Sigmoid colon (tissue), 7 donors: ENCODE data around the gene C1orf198. TPM values are rescaled to one million over a fixed set of nuclear protein-coding genes. Genes with fewer than 3 reads are reported as not detected.

Experiments
- DNase-seq: peaks from one replicate; pipeline ENCODE4 v3.0.0-alpha.2; 2019
- H3K27ac ChIP-seq, 4 donors: fragments of 200-600 bp; sonication (generic); one replicate each; pipeline ENCODE4 v1.5.1; 2016 to 2019; ENCODE audit warnings: mild to moderate bottlenecking in 1 of 4
- H3K27me3 ChIP-seq, 3 donors: fragments of 200-600 bp; sonication (generic); one replicate each; pipeline ENCODE4 v1.5.1; 2019; ENCODE audit warnings: mild to moderate bottlenecking in 1 of 3
- H3K36me3 ChIP-seq, 4 donors: fragments of 200-600 bp; sonication (generic); one replicate each; pipeline ENCODE4 v1.5.1; 2016 to 2019
- H3K4me1 ChIP-seq, 4 donors: fragments of 200-600 bp; sonication (generic); one replicate each; pipeline ENCODE4 v1.5.1; 2017 to 2019
- H3K4me3 ChIP-seq, 4 donors: fragments of 200-600 bp; sonication (generic); one replicate each; pipeline ENCODE4 v1.5.1; 2017 to 2019; ENCODE audit warnings: mild to moderate bottlenecking in 2 of 4, moderate library complexity in 1 of 4
- H3K9me3 ChIP-seq, 4 donors: fragments of 200-600 bp in 3 of 4; sonication (generic) in 3 of 4; one replicate each; pipeline versions ENCODE4 v1.5.1 to v1.6.1; 2013 to 2019
- EP300 ChIP-seq, 4 donors: sonication (generic); formaldehyde crosslinking; IDR thresholded peaks; one replicate each; pipeline ENCODE4 v1.6.1; 2017; ENCODE audit warnings: antibody characterized with exemption in 4 of 4
- POLR2A ChIP-seq, 2 donors: fragments of 450-650 bp; IDR thresholded peaks; one replicate each; pipeline ENCODE4 v1.6.1; 2016; ENCODE audit warnings: antibody characterized with exemption in 2 of 2, mild to moderate bottlenecking in 2 of 2, moderate library complexity in 2 of 2
- POLR2AphosphoS5 ChIP-seq, 4 donors: sonication (generic); formaldehyde crosslinking; IDR thresholded peaks; one replicate each; pipeline ENCODE4 v1.6.1; 2017; ENCODE audit warnings: antibody characterized with exemption in 4 of 4
- WGBS, 2 donors: extraction: QIAGEN DNeasy Blood & Tissue Kit; methylation state at CpG; one replicate each; pipeline ENCODE4 v1.1.7; 2013; 5-methylcytosine and 5-hydroxymethylcytosine counted together
- intact Hi-C: fragments of 100-400 bp; cut with DNase I; formaldehyde crosslinking; loops from one replicate; pipeline ENCODE4 v1.15.1; 2023
- polyA plus RNA-seq, 3 donors: library from polyadenylated mRNA; stranded (reverse); fragments of 200-250 nt; gene quantifications; one replicate each; pipeline ENCODE4 v1.2.3, GENCODE V29; 2013
- total RNA-seq, 4 donors: library from RNA; depleted of rRNA; stranded (reverse); fragments of >200 nt; gene quantifications; one replicate each; pipeline ENCODE4 v1.1.0, GENCODE V29; 2016
- TF ChIP-seq, protein P1 (sequence below), 4 experiments: fragments of 450-650 bp in 3 of 4; fragments of 200-600 bp in 1 of 4; IDR thresholded peaks; one replicate each; pipeline ENCODE4 v1.5.1; 2016 to 2019; ENCODE audit warnings: antibody characterized with exemption in 4 of 4, mild to moderate bottlenecking in 3 of 4, moderate library complexity in 2 of 4
- donor health status: healthy with polysubstance abuse.
- donor health status: Bipolar disorder and iron deficiency.
- donor health status: healthy.

Gene C1orf198
- total and polyA plus RNA-seq, 7 donors, result 4.9 to 63.5 (median 42.1) TPM

DNA sequence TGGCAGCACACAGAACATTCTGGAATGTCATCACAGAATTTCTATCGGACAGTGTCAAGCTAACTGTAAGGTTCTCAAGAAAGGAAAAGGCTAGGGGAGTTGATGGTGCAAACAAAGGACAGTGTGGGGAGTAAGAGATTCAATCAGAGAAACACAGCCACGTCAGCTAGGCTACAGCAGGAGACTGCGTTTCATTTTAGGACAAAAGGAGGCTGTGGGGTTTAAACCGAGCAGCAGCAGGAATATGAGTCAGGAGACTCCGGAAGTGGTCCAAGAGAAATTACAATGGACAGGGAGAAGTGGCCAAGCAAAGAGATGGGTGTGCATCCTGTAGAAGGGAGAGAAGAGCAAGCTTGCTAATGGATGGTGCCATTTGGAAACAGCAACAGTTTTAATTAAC lies 37.4 kb upstream of the C1orf198 start:
- H3K4me3 ChIP-seq, result no peak overlapping the region
- peak overlapping the region in 3 of 4 donors; percentile 40 to 69 (median 63) for H3K27ac ChIP-seq
- WGBS, 2 donors, result 80 to 92% methylated on average over 5 of the region's 5 CpGs
- DNase-seq, result no peak
- peaks cover 0 to 7% (median 0%) of the 10 kb centered on the region in 4 donors for H3K36me3 ChIP-seq
- no peaks in the 10 kb centered on the region for H3K9me3 ChIP-seq
- TF ChIP-seq POLR2A (IDR thresholded peaks at IDR 0.05) (no peak), POLR2AphosphoS5 (IDR thresholded peaks at IDR 0.05) (no peak), EP300 (IDR thresholded peaks at IDR 0.05) (no peak)
- TF ChIP-seq, protein P1, sequence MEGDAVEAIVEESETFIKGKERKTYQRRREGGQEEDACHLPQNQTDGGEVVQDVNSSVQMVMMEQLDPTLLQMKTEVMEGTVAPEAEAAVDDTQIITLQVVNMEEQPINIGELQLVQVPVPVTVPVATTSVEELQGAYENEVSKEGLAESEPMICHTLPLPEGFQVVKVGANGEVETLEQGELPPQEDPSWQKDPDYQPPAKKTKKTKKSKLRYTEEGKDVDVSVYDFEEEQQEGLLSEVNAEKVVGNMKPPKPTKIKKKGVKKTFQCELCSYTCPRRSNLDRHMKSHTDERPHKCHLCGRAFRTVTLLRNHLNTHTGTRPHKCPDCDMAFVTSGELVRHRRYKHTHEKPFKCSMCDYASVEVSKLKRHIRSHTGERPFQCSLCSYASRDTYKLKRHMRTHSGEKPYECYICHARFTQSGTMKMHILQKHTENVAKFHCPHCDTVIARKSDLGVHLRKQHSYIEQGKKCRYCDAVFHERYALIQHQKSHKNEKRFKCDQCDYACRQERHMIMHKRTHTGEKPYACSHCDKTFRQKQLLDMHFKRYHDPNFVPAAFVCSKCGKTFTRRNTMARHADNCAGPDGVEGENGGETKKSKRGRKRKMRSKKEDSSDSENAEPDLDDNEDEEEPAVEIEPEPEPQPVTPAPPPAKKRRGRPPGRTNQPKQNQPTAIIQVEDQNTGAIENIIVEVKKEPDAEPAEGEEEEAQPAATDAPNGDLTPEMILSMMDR (IDR thresholded peaks at IDR 0.05), result no peak
- intact Hi-C loops, result loop anchor here (5.0 kb wide), 1 partner anchor 38 kb away; the partner anchor contains the start of gene C1orf198
- H3K27me3 ChIP-seq, result no peaks in the 10 kb centered on the region
- H3K4me1 ChIP-seq, result peaks cover 0 to 43% (median 32%) of the 10 kb centered on the region in 4 donors

DNA sequence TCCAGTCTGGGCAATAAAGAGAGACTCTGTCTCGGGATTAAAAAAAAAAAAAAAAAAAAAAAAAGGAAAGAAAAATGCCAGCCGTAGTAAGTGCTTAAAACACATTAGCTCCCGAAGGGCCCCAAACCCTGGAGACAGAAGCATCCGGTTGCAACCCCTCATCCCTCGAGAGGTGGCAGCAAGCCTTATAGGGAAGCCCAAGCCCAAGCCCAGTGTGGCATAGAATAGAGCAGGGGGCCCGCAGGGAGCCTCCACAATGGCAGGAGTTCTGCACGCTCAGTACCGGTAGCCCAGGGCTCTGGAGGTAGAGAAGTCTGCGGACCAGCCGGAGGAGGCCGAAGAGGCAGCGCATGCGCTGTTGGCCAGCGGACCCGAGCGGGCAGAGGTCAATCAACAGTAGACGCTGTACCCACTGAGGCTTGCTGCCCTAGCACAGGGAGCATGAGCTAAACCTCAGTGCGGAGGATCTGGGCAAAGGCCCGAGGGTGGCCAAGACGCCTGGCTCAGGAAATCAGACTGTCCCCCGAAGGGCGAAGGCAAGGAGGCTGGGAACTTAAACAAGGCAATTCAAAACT lies 34.1 kb upstream of the C1orf198 start:
- intact Hi-C loops, result no loop called here
- Histone ChIP-seq H3K36me3 (no peaks in the 10 kb centered on the region), H3K4me3 (no peak overlapping the region), H3K27ac (no peak overlapping the region), H3K4me1 (peaks cover 0 to 23% (median 11%) of the 10 kb centered on the region in 4 donors), H3K27me3 (no peaks in the 10 kb centered on the region), H3K9me3 (no peaks in the 10 kb centered on the region)
- TF ChIP-seq POLR2A (IDR thresholded peaks at IDR 0.05), result no peak
- TF ChIP-seq, protein P1 (IDR thresholded peaks at IDR 0.05), result no peak
- WGBS, 2 donors, result 97% methylated on average over 22 of the region's 22 CpGs
- DNase-seq, result no peak

DNA sequence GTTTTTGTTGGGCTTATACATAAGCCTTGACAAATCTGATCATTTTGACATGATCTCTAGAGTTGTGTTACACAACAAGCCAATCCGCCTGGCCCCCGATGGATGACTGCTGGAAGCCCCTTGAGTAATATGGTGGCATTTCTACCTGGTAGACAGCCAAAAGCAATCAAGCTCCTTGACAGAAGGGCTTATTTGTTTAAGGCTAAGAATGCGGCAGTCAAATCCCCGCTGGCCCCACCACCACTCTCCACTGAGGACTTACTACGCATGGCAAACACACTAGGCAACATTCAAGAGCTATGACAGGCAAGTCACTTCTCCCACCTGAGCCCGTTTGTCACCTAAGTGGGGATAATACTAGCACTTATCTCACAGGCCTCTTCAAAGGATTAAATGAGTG lies 33.4 kb upstream of the C1orf198 start:
- 90 to 91% methylated on average over 6 of the region's 6 CpGs for WGBS, 2 donors
- DNase-seq, result no peak
- intact Hi-C loops, result no loop called here
- no peak overlapping the region for H3K27ac ChIP-seq
- H3K4me3 ChIP-seq, result no peak overlapping the region
- peaks cover 0 to 15% (median 5%) of the 10 kb centered on the region in 4 donors for H3K4me1 ChIP-seq
- H3K9me3 ChIP-seq, result no peaks in the 10 kb centered on the region
- no peaks in the 10 kb centered on the region for H3K36me3 ChIP-seq
- no peaks in the 10 kb centered on the region for H3K27me3 ChIP-seq
- TF ChIP-seq, protein P1 (IDR thresholded peaks at IDR 0.05), result no peak
- TF ChIP-seq POLR2A (IDR thresholded peaks at IDR 0.05) (no peak), EP300 (IDR thresholded peaks at IDR 0.05) (no peak), POLR2AphosphoS5 (IDR thresholded peaks at IDR 0.05) (no peak)

DNA sequence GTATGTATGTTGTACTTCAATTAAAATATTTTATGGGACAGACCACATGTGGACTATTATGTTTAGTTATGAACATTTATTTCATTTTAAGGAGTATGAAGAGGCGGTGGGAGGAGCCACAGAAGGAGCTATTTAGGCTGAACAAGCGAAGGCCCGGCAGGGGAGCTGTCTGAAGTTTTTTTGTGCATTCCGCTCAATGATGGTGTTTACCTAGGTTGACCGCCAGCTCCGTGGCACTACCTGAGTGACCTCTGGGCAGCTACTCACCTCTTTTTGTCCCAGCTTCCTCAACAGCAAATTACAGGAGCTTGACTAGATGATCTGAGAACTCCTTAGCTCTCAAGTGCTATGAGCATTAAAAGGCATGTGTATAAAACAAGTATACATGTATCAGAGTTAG lies 32.7 kb upstream of the C1orf198 start:
- no peak for DNase-seq
- Histone ChIP-seq H3K27ac (no peak overlapping the region), H3K4me3 (no peak overlapping the region), H3K27me3 (no peaks in the 10 kb centered on the region), H3K4me1 (peaks cover 0 to 8% (median 4%) of the 10 kb centered on the region in 4 donors), H3K9me3 (no peaks in the 10 kb centered on the region), H3K36me3 (no peaks in the 10 kb centered on the region)
- 82 to 87% methylated on average over 6 of the region's 6 CpGs for WGBS, 2 donors
- TF ChIP-seq EP300 (IDR thresholded peaks at IDR 0.05) (no peak), POLR2A (IDR thresholded peaks at IDR 0.05) (no peak), POLR2AphosphoS5 (IDR thresholded peaks at IDR 0.05) (no peak)
- TF ChIP-seq, protein P1 (IDR thresholded peaks at IDR 0.05), result no peak
- intact Hi-C loops, result no loop called here

DNA sequence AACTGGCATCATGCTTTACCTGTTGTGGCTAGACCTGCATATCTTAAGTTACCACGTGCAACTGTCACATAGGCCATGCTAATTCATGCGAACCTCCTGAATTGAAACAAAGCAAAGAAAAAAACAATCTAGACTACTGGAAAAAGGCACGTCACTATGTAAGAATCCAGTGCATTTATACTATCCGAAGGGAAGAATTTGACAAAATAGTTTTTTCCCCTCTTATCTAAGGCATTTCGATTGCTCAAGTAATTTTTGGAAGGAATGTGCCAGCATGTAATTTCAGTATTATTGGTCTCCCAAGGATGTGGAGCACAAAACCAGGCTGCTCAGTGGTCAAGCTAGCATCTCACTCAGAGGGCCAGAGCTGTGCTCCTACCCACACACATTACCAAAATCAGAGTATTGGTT lies 31.5 kb upstream of the C1orf198 start:
- no peak overlapping the region for H3K4me3 ChIP-seq
- no peaks in the 10 kb centered on the region for H3K36me3 ChIP-seq
- no peak overlapping the region for H3K27ac ChIP-seq
- intact Hi-C loops, result no loop called here
- H3K27me3 ChIP-seq, result no peaks in the 10 kb centered on the region
- no peaks in the 10 kb centered on the region for H3K9me3 ChIP-seq
- H3K4me1 ChIP-seq, result no peaks in the 10 kb centered on the region
- no peak for TF ChIP-seq EP300 (IDR thresholded peaks at IDR 0.05)
- no peak for TF ChIP-seq POLR2A (IDR thresholded peaks at IDR 0.05)
- TF ChIP-seq POLR2AphosphoS5 (IDR thresholded peaks at IDR 0.05), result no peak
- TF ChIP-seq, protein P1 (IDR thresholded peaks at IDR 0.05), result no peak
- WGBS, 2 donors, result 87 to 88% methylated on average over 5 of the region's 5 CpGs
- no peak for DNase-seq
